Esophagus (tissue), 2 donors: Measurements from ENCODE around the gene PIK3R1. TPM values are rescaled to one million over a fixed set of nuclear protein-coding genes. Genes with fewer than 3 reads are reported as not detected.

ENCODE experiments used
- H3K27ac ChIP-seq, 2 donors: one replicate each; pipeline ENCODE4 v1.5.1; 2013; ENCODE audit warnings: low read depth in 2 of 2, mild to moderate bottlenecking in 2 of 2, inconsistent platforms in 1 of 2, low read length in 1 of 2, moderate library complexity in 1 of 2
- H3K27me3 ChIP-seq, 2 donors: one replicate each; pipeline ENCODE4 v1.6.1; 2013; ENCODE audit warnings: low read length in 2 of 2, control low read depth in 1 of 2, mild to moderate bottlenecking in 1 of 2; ENCODE audit not compliant: insufficient read depth in 2 of 2, control insufficient read depth in 1 of 2
- H3K36me3 ChIP-seq, 2 donors: one replicate each; pipeline ENCODE4 v1.6.1; 2013; ENCODE audit warnings: low read length in 1 of 2; ENCODE audit not compliant: control insufficient read depth in 2 of 2, insufficient read depth in 2 of 2
- H3K4me1 ChIP-seq, 2 donors: one replicate each; pipeline ENCODE4 v1.6.1; 2013; ENCODE audit warnings: low read length in 1 of 2; ENCODE audit not compliant: control insufficient read depth in 2 of 2, insufficient read depth in 2 of 2
- H3K4me3 ChIP-seq, 2 donors: one replicate each; pipeline ENCODE4 v1.5.1; 2013; ENCODE audit warnings: low read length in 2 of 2, mild to moderate bottlenecking in 2 of 2, low read depth in 1 of 2, moderate library complexity in 1 of 2
- H3K9me3 ChIP-seq, 2 donors: one replicate each; pipeline ENCODE4 v1.6.1; 2013; ENCODE audit warnings: mild to moderate bottlenecking in 2 of 2, low read depth in 1 of 2, low read length in 1 of 2, moderate library complexity in 1 of 2; ENCODE audit not compliant: control insufficient read depth in 2 of 2, insufficient read depth in 1 of 2
- WGBS, 2 donors: extraction: QIAGEN DNeasy Blood & Tissue Kit; methylation state at CpG; one replicate each; pipeline ENCODE4 v1.1.7; 2013; 5-methylcytosine and 5-hydroxymethylcytosine counted together
- polyA plus RNA-seq, 2 donors: library from polyadenylated mRNA; stranded (reverse); fragments of 200-250 nt; gene quantifications; one replicate each; pipeline ENCODE4 v1.2.3, GENCODE V29; 2013
- donor health status: healthy with polysubstance abuse.
- donor health status: Bipolar disorder and iron deficiency.

The PIK3R1 gene
- polyA plus RNA-seq, 2 donors: 5.0 to 8.2 TPM

- no peak overlapping the region for H3K27ac ChIP-seq
These were observed 88.3 kb downstream of the PIK3R1 start for GRCh38 chr5:68303754-68304420.

GRCh38 chr5:68304421-68305052, 89.0 kb downstream of the PIK3R1 start:
- Histone ChIP-seq H3K4me1 (peaks cover 2% of the 10 kb centered on the region in 2 donors), H3K27ac (no peak overlapping the region), H3K9me3 (no peaks in the 10 kb centered on the region), H3K27me3 (no peaks in the 10 kb centered on the region), H3K4me3 (no peak overlapping the region), H3K36me3 (peaks cover 0 to 3% of the 10 kb centered on the region in 2 donors)
- WGBS, 2 donors: 51 to 54% methylated on average over 3 of the region's 3 CpGs

More at GRCh38 chr5:68303754-68304420, 88.3 kb downstream of the PIK3R1 start:
- 60% methylated on average over 4 of the region's 4 CpGs for WGBS, 2 donors
- Histone ChIP-seq H3K9me3 (no peaks in the 10 kb centered on the region), H3K36me3 (peaks cover 0 to 3% of the 10 kb centered on the region in 2 donors), H3K4me3 (no peak overlapping the region), H3K27me3 (no peaks in the 10 kb centered on the region), H3K4me1 (peaks cover 2% of the 10 kb centered on the region in 2 donors)

- H3K9me3 ChIP-seq: no peaks in the 10 kb centered on the region
- no peak overlapping the region for H3K4me3 ChIP-seq
- no peaks in the 10 kb centered on the region for H3K27me3 ChIP-seq
- H3K4me1 ChIP-seq: peaks cover 2% of the 10 kb centered on the region in 2 donors
- 32 to 44% methylated on average over 1 of the region's 1 CpG for WGBS, 2 donors
- no peaks in the 10 kb centered on the region for H3K36me3 ChIP-seq
- H3K27ac ChIP-seq: no peak overlapping the region
These were observed 89.8 kb downstream of the PIK3R1 start for GRCh38 chr5:68305223-68305870.

GRCh38 chr5:68306361-68307014, 90.9 kb downstream of the PIK3R1 start:
- Histone ChIP-seq H3K4me1 (peaks cover 2% of the 10 kb centered on the region in 2 donors), H3K36me3 (no peaks in the 10 kb centered on the region), H3K9me3 (no peaks in the 10 kb centered on the region), H3K27me3 (no peaks in the 10 kb centered on the region), H3K27ac (no peak overlapping the region), H3K4me3 (no peak overlapping the region)
- WGBS, 2 donors: 50 to 51% methylated on average over 7 of the region's 7 CpGs

- no peak overlapping the region for H3K27ac ChIP-seq
- WGBS, 2 donors: 64 to 94% methylated on average over 2 of the region's 2 CpGs
- peaks cover 0 to 2% of the 10 kb centered on the region in 2 donors for H3K4me1 ChIP-seq
- peaks cover 0 to 3% of the 10 kb centered on the region in 2 donors for H3K27me3 ChIP-seq
- H3K9me3 ChIP-seq: no peaks in the 10 kb centered on the region
- H3K36me3 ChIP-seq: no peaks in the 10 kb centered on the region
- no peak overlapping the region for H3K4me3 ChIP-seq
These were observed 97.8 kb downstream of the PIK3R1 start for GRCh38 chr5:68313336-68313735.

- peaks cover 0 to 3% of the 10 kb centered on the region in 2 donors for H3K27me3 ChIP-seq
- no peak overlapping the region for H3K27ac ChIP-seq
- H3K4me1 ChIP-seq: peaks cover 0 to 2% of the 10 kb centered on the region in 2 donors
- no peaks in the 10 kb centered on the region for H3K36me3 ChIP-seq
- no peaks in the 10 kb centered on the region for H3K9me3 ChIP-seq
- no peak overlapping the region for H3K4me3 ChIP-seq
- WGBS, 2 donors: 90 to 94% methylated on average over 2 of the region's 2 CpGs
These were observed 98.9 kb downstream of the PIK3R1 start for GRCh38 chr5:68314465-68314864.

GRCh38 chr5:68315679-68316271, 100.2 kb downstream of the PIK3R1 start:
- WGBS, 2 donors: 47 to 50% methylated on average over 6 of the region's 6 CpGs
- Histone ChIP-seq H3K36me3 (no peaks in the 10 kb centered on the region), H3K4me1 (peaks cover 0 to 2% of the 10 kb centered on the region in 2 donors), H3K4me3 (no peak overlapping the region), H3K27me3 (peaks cover 0 to 3% of the 10 kb centered on the region in 2 donors), H3K27ac (no peak overlapping the region), H3K9me3 (no peaks in the 10 kb centered on the region)

- H3K9me3 ChIP-seq: no peaks in the 10 kb centered on the region
- no peaks in the 10 kb centered on the region for H3K36me3 ChIP-seq
- no peak overlapping the region for H3K27ac ChIP-seq
- peaks cover 0 to 3% of the 10 kb centered on the region in 2 donors for H3K27me3 ChIP-seq
- peaks cover 0 to 2% of the 10 kb centered on the region in 2 donors for H3K4me1 ChIP-seq
- no peak overlapping the region for H3K4me3 ChIP-seq
- 86 to 90% methylated on average over 3 of the region's 3 CpGs for WGBS, 2 donors
These were observed 100.9 kb downstream of the PIK3R1 start for GRCh38 chr5:68316469-68316868.

- no peaks in the 10 kb centered on the region for H3K36me3 ChIP-seq
- no peaks in the 10 kb centered on the region for H3K9me3 ChIP-seq
- H3K4me3 ChIP-seq: no peak overlapping the region
- 76 to 95% methylated on average over 5 of the region's 5 CpGs for WGBS, 2 donors
- peaks cover 0 to 2% of the 10 kb centered on the region in 2 donors for H3K4me1 ChIP-seq
- peaks cover 0 to 3% of the 10 kb centered on the region in 2 donors for H3K27me3 ChIP-seq
- no peak overlapping the region for H3K27ac ChIP-seq
These were observed 102.1 kb downstream of the PIK3R1 start for GRCh38 chr5:68317646-68318045.
